Mucosa of descending colon (tissue), 3 donors: Measurements from ENCODE around the gene HECTD4. TPM values are rescaled to one million over a fixed set of nuclear protein-coding genes. Genes with fewer than 3 reads are reported as not detected.
"Not testable (repeated sequence)": the region's sequence is repeated elsewhere in the genome, so short reads cannot be mapped to it uniquely, and the experiment has no call there.

Experiments
- ATAC-seq: fragments of 200-7000 bp; cut with Tn5 transposase; one replicate; pipeline ENCODE4 v1.9.1; 2020; ENCODE audit warnings: mild to moderate bottlenecking, moderate library complexity
- DNase-seq, 3 donors: peaks; one replicate each; pipeline ENCODE4 v3.0.0-alpha.2; 2020
- H3K36me3 ChIP-seq: fragments of 200-600 bp; one replicate; pipeline ENCODE4 v1.8.0; 2021; ENCODE audit warnings: low read depth, mild to moderate bottlenecking
- H3K4me1 ChIP-seq: fragments of 200-600 bp; one replicate; pipeline ENCODE4 v1.8.0; 2021; ENCODE audit warnings: low read depth, mild to moderate bottlenecking
- H3K4me3 ChIP-seq: fragments of 200-600 bp; one replicate; pipeline ENCODE4 v1.8.0; 2021; ENCODE audit warnings: mild to moderate bottlenecking
- H3K9me3 ChIP-seq: fragments of 200-600 bp; one replicate; pipeline ENCODE4 v1.8.0; 2021; ENCODE audit warnings: mild to moderate bottlenecking
- intact Hi-C, 2 donors: fragments of 100-400 bp; cut with DNase I in 1 of 2; cut with micrococcal nuclease in 1 of 2; formaldehyde crosslinking; loops; one replicate each; pipeline versions ENCODE4 v1.11.0 to v1.11.1; 2022; cut with DNase I, micrococcal nuclease
- total RNA-seq, 3 donors: library from RNA; stranded (reverse); fragmentation: NEBNext Ultra II Directional in 2 of 3; extraction: Animal tissue kit (Norgen Biotek cat#: 25700) in 2 of 3; gene quantifications; one replicate each; pipeline versions ENCODE4 v1.2.1 to v1.2.4, GENCODE V29; 2021 to 2023
- TF ChIP-seq, protein P1 (sequence below): fragments of 200-600 bp; IDR thresholded peaks from one replicate; pipeline ENCODE4 v1.8.0; 2022; ENCODE audit warnings: antibody characterized with exemption, mild to moderate bottlenecking
- donor health status: DM: no; HTN: no; CAD: no; lungs with moderate emphysema.
- donor health status: DM: no; HTN: no; CAD: no.
- donor health status: DM: no; HTN: yes; CAD: no.

The HECTD4 gene
- total RNA-seq, 3 donors from 2014 or later = 57.0 to 75.5 (median 59.7) TPM

DNA sequence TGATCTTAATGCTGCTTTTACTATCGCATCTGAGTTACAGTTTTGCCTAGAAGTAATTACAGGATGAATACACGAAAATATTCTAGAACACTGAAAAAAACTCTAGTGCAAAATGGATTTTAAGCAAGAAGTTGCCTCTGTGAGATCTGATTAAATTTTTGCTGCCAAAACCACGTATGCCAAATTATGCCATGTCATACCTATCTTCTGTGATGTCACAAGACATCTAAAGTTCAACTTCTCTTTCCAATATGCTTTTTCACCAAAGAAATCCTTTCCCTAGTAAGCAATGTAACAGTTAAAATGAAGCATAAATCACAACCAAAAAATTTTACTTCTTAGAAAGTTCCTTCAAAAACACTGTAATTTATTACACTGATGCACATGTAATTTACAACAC lies 39.6 kb downstream of the HECTD4 start:
- Histone ChIP-seq H3K4me3 (no peak overlapping the region), H3K9me3 (no peaks in the 10 kb centered on the region), H3K36me3 (no peaks in the 10 kb centered on the region), H3K4me1 (no peaks in the 10 kb centered on the region)
- ATAC-seq = no peak
- intact Hi-C loops = no loop called here
- TF ChIP-seq, protein P1, sequence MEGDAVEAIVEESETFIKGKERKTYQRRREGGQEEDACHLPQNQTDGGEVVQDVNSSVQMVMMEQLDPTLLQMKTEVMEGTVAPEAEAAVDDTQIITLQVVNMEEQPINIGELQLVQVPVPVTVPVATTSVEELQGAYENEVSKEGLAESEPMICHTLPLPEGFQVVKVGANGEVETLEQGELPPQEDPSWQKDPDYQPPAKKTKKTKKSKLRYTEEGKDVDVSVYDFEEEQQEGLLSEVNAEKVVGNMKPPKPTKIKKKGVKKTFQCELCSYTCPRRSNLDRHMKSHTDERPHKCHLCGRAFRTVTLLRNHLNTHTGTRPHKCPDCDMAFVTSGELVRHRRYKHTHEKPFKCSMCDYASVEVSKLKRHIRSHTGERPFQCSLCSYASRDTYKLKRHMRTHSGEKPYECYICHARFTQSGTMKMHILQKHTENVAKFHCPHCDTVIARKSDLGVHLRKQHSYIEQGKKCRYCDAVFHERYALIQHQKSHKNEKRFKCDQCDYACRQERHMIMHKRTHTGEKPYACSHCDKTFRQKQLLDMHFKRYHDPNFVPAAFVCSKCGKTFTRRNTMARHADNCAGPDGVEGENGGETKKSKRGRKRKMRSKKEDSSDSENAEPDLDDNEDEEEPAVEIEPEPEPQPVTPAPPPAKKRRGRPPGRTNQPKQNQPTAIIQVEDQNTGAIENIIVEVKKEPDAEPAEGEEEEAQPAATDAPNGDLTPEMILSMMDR = no peak
- no peak for DNase-seq

DNA sequence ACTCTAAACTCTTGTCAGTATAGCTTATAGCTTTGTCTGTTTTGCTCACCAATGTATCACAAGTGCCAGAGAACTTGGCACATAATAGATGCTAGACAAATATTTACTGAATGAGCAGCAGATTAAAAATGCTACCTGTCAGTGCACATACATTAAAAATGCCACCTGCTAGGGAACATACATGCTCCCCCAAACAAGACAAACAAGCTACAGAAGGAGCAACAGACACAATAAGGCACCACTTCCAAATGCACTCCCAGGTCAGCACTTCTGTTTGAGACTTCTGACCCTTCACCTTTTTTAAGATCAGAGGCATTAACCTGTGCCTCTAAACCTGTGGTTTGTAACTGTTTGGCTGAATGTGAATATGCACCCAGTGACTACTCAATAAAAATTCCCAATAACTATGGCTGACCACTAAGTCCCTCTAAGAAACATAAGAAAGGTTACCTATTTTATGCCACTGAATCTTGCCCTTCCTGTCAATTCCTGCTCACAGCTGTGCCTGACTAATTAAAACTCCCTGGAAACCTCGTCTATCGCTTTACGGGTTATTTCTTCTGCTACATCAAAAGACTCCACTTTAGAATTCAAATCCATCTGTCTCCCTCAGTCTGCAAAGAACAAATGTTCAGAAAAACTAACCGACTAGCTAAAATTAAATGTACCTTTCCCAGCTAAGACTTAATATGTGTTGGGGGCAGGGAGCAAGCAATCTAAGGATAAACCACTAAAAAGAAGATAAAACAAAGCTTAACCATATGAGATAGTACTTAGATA lies 41.0 kb downstream of the HECTD4 start:
- intact Hi-C loops = no loop called here
- TF ChIP-seq, protein P1 = no peak
- Histone ChIP-seq H3K4me1 (no peaks in the 10 kb centered on the region), H3K36me3 (no peaks in the 10 kb centered on the region), H3K4me3 (no peak overlapping the region), H3K9me3 (no peaks in the 10 kb centered on the region)
- no peak for DNase-seq
- peak; percentile 43 for ATAC-seq

DNA sequence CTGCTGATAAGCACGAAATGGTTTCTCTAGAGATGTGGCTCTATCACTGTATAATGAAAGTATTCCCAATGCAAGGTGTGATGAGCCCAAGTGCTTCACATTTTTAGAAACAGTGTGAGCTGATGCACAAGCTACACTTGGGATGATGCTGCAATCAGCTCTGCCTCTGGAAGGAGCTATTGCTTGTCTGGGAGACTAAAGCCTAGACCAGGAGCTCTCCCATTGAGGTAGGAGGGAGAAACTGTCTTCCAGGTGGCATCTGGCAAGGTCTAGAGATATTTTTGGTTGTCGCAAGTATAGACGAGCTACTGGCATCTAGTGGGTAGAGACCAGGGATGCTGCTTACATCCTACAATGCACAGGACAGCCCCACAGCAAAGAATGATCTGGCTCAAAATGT lies 42.0 kb downstream of the HECTD4 start:
- H3K4me1 ChIP-seq = no peaks in the 10 kb centered on the region
- no peaks in the 10 kb centered on the region for H3K9me3 ChIP-seq
- intact Hi-C loops = no loop called here
- DNase-seq = no peak
- TF ChIP-seq, protein P1 = no peak
- ATAC-seq = no peak
- no peaks in the 10 kb centered on the region for H3K36me3 ChIP-seq
- H3K4me3 ChIP-seq = no peak overlapping the region

DNA sequence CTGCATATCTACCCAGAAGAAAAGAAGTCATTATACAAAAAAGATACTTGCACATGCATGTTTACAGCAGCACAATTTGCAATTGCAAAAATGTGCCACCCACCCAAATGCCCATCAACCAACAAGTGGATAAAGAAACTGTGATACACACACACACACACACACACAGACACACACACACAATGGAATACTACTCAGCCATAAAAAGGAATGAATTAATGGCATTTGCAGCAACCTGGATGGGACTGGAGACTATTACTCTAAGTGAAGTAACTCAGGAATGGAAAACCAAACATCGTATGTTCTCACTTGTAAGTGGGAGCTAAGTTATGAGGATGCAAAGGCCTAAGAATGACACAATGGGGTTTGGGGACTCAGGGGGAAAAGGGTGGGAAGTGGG lies 47.2 kb downstream of the HECTD4 start:
- intact Hi-C loops, H3K4me3 ChIP-seq, H3K36me3 ChIP-seq, DNase-seq, H3K9me3 ChIP-seq, ATAC-seq, H3K4me1 ChIP-seq: not testable (repeated sequence)

DNA sequence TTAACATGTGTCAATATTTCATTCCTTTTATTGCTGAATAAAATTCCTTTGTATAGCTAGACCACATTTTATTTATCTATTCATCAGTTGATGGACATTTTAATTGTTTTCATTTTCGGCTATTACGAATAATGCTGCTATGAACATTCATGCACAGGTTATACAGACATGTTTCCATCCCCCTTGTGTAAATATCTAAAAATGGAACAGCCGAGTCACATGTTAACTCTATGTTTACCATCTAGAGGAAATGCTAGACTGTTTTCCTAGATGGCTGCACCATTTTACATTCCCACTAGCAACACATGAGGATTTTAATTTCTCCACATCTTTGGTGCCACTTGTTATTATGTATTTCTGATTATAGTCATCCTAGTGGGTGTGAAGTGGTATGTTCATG lies 49.2 kb downstream of the HECTD4 start:
- H3K36me3 ChIP-seq = no peaks in the 10 kb centered on the region
- DNase-seq (no peak), ATAC-seq (no peak)
- no peaks in the 10 kb centered on the region for H3K9me3 ChIP-seq
- intact Hi-C loops = no loop called here
- TF ChIP-seq, protein P1 = no peak
- no peak overlapping the region for H3K4me3 ChIP-seq
- peaks cover 3% of the 10 kb centered on the region for H3K4me1 ChIP-seq

DNA sequence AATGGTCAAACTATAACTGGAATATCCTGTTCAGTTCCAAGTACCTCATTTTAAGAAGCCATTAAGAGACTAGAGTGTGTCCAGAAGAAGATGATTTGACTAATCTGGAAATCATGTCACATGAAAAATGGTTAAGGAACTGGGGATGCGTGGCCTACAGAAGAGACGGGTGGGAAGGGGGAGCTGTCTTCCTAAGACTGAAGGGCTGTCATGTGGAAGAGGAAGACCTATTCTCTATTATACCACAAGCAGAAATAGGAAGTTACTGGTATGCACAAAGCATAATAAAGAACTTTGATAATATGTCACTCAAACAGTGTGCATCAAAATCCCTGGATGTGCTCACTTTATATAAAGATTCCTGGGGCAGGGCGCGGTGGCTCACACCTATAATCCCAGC lies 50.3 kb downstream of the HECTD4 start:
- ATAC-seq = peak; percentile 29

More for the DNA sequence above, 50.3 kb downstream of the HECTD4 start:
- no peak overlapping the region for H3K4me3 ChIP-seq
- no peaks in the 10 kb centered on the region for H3K36me3 ChIP-seq
- no peaks in the 10 kb centered on the region for H3K9me3 ChIP-seq
- TF ChIP-seq, protein P1 = no peak
- intact Hi-C loops = no loop called here
- no peak for DNase-seq
- peaks cover 3% of the 10 kb centered on the region for H3K4me1 ChIP-seq
